GM21717 (cell line): ENCODE measurements around the gene TENT5A.

ENCODE experiments used
- ATAC-seq: cut with Tn5 transposase; IDR thresholded peaks from one replicate; pipeline ENCODE4 v1.9.1; 2021; ENCODE audit warnings: mild to moderate bottlenecking, moderate library complexity; ENCODE audit not compliant: unreplicated experiment

Gene TENT5A

DNA sequence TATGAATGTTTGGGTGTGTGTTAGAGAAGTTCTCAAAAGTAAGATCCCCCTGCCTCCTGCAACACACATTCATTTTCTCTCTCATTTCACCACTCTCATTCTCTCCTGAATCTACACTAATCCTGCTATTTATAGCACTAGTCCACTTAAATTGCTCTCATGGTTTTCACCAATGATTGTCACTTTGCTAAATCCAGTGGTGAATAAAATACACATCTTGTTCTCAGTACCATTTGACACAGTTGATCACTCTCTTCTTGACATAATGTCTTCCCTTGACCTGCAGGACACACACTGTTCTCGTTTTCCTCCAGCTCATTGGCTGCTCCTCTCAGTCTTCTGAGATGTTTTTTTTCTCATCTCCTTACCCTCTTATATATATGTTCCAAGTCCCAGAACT is 32.1 kb downstream of the TENT5A start:
- no peak for ATAC-seq

- no peak for ATAC-seq
These were observed 34.4 kb downstream of the TENT5A start for GRCh38 chr6:81718126-81718525.

- no peak for ATAC-seq
These were observed 37.8 kb downstream of the TENT5A start for GRCh38 chr6:81714684-81715083.

GRCh38 chr6:81713205-81713604 is 39.3 kb downstream of the TENT5A start:
- ATAC-seq = no peak

DNA sequence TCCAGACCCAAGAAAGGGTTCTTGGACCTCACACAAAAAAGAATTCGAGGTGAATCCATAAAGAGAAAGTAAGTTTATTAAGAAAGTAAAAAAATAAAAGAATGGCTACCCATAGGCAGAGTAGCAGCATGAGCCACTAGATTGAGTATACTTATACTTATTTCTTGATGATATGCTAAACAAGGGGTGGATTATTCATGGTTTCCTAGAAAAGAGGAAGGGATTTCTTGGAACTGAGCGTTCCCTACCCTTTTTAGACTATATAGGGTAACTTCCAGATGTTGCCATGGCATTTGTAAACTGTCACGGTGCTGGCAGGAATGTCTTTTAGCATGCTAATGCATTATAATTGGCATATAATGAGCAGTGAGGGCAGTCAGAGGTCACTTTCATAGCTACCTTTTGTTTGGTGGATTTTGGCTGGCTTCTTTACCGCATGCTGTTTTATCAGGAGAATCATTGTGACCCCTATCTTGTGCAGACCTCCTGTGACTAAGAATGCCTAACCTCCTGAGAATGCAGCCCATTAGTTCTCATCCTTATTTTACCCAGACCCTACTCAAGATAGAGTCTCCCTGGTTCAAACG is 44.3 kb downstream of the TENT5A start:
- no peak for ATAC-seq

DNA sequence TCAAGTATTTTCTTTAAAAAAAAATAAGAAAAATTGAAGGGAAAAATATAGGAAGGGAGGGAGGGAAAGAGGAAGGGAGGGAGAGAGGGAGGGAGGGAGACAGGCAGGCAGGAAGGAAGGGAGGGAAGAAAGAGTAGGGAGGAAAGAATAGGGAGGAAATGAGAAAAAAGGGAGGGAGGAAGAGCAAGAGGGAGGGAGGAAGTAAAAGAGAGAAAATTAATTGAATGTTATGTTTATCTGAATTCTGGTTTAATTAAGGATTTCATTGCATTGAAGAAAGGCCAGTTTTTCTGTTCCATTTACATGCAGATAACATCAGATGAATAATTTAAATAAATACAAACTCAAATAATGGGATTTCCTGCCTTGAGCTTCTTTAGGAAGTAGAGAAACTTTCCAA is 47.8 kb downstream of the TENT5A start:
- ATAC-seq = no peak

DNA sequence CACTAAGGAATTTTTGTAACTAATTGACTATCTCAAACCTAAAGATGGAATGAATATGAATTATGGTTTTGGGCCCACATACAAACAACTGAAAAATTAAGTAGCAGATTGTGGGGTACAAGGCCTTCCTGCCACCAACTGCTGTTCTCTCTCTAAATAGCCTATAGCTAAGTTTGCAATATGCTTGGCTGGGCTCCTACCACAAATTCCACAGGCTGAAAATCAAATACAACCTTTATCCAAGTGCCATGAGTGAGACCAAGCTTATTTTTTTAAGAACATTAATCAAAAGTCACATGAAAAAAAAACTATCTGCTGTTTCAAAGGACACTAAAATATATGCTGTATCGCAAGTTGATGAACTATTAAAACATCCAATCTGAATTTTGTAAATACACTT is 52.1 kb downstream of the TENT5A start:
- no peak for ATAC-seq

DNA sequence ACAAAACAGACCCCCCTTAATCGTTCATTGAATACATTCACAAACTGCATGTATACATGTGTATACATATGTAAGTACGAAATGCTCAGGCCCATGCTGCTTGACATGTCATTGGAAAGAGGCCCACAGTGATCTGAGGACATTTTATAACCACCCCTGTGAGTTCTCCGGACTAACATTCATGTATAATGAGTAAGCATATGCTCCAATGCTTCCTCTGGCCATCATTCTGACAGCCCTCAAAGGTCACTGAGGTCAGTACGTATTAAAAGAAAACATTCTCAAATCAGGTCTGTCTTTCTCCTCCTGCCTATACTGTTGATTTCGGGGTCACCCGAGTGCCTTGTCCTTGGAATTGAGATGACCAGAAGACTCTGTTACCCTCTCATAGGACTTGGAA is 54.9 kb downstream of the TENT5A start:
- ATAC-seq = no peak

DNA sequence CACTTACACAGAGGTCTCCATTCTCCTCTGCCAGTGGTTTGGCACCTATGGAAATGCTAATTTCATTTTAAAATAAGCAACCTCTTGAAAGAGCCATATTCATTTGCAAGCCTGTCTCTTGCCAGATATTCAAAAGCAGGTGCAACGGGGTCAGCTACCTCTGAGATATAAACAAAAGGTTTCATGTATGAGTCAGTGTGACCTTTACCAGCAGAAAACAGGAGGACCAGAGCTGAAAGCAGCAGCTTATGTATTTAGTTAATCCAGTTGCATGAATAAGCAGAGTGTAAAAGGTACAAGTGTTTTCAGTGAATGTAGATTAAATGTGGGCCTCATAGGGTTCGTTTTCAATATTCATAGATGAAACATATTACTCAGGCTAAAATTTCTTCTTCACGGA is 56.0 kb downstream of the TENT5A start:
- ATAC-seq = no peak
